Activated CD4-positive, alpha-beta T cell treated with anti-CD3 and anti-CD28 coated beads, Interleukin-2, amount 10 ng/mL, durations not matched to agents 24 days and 14 days (primary cell): Measurements from ENCODE around the gene RTN4R. TPM values are rescaled to one million over a fixed set of nuclear protein-coding genes. Genes with fewer than 3 reads are reported as not detected.
"Not testable (repeated sequence)": the region's sequence is repeated elsewhere in the genome, so short reads cannot be mapped to it uniquely, and the experiment has no call there.

Source experiments
- DNase-seq: peaks from one replicate; pipeline ENCODE4 v3.0.0; 2022
- H3K27ac Mint-ChIP-seq: one replicate; pipeline ENCODE4 v1.8.0; 2022; ENCODE audit warnings: mild to moderate bottlenecking, mixed read lengths
- H3K27me3 Mint-ChIP-seq: one replicate; pipeline ENCODE4 v1.8.0; 2022; ENCODE audit warnings: mixed read lengths
- H3K36me3 Mint-ChIP-seq: one replicate; pipeline ENCODE4 v1.8.0; 2022; ENCODE audit warnings: low read depth, mild to moderate bottlenecking, mixed read lengths
- H3K4me1 Mint-ChIP-seq: one replicate; pipeline ENCODE4 v1.8.0; 2021; ENCODE audit warnings: mixed read lengths
- H3K4me3 Mint-ChIP-seq: one replicate; pipeline ENCODE4 v1.8.0; 2022; ENCODE audit warnings: mild to moderate bottlenecking, moderate library complexity, mixed read lengths
- H3K9me3 Mint-ChIP-seq: one replicate; pipeline ENCODE4 v1.8.0; 2021; ENCODE audit warnings: mixed read lengths
- intact Hi-C: fragments of 100-400 bp; cut with micrococcal nuclease; formaldehyde crosslinking; loops from one replicate; pipeline ENCODE4 v1.15.1; 2023
- total RNA-seq: library from RNA; stranded (reverse); gene quantifications from 2 replicates; pipeline ENCODE4 v1.2.3, GENCODE V29; 2022

Gene RTN4R
- total RNA-seq, 1 donor from 2014 or later, result 1.6 TPM

DNA sequence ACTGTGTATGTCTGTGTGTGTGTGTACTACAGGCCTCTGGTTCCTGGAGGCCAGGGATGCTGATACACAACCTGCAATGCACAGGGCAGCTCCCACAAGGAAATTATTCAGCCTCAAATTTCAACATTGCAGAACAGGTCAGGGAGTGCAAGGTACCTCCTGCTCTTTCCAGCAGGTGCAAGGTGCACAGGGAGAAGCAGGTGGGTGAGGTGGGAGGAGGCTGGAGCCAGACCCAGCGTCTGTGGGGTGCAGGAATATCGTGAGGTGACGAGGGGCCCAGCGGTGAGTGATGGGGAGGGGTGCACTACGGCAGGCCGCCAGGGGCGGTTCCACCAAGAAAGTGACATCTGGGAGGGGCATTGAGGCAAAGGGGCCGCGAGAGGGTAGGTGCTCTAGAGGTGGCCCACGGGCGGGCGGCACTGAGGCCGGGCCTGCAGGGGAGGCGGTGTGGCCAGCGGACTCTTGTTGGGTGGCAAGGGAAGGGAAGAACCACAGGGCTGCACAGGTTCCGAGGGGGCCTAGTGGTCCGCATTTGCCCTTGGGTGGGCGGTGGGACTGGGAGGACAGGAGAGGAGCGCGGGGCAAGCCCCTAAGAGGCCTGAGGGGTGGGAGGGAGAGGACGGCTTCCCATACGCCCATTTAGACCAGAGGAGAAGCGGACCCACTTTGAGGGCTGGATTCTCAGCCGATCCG, 30.1 kb upstream of the RTN4R start:
- peak overlapping the region; percentile 90 for H3K4me3 Mint-ChIP-seq
- no peak for DNase-seq
- H3K27me3 Mint-ChIP-seq, result peaks cover 32% of the 10 kb centered on the region
- H3K4me1 Mint-ChIP-seq, result peaks cover 4% of the 10 kb centered on the region
- H3K9me3 Mint-ChIP-seq, result no peaks in the 10 kb centered on the region
- intact Hi-C loops, result loop anchor here (10.0 kb wide), 1 partner anchor 333 kb away; no protein-coding TSS in a partner anchor
- H3K36me3 Mint-ChIP-seq, result no peaks in the 10 kb centered on the region
- no peak overlapping the region for H3K27ac Mint-ChIP-seq

DNA sequence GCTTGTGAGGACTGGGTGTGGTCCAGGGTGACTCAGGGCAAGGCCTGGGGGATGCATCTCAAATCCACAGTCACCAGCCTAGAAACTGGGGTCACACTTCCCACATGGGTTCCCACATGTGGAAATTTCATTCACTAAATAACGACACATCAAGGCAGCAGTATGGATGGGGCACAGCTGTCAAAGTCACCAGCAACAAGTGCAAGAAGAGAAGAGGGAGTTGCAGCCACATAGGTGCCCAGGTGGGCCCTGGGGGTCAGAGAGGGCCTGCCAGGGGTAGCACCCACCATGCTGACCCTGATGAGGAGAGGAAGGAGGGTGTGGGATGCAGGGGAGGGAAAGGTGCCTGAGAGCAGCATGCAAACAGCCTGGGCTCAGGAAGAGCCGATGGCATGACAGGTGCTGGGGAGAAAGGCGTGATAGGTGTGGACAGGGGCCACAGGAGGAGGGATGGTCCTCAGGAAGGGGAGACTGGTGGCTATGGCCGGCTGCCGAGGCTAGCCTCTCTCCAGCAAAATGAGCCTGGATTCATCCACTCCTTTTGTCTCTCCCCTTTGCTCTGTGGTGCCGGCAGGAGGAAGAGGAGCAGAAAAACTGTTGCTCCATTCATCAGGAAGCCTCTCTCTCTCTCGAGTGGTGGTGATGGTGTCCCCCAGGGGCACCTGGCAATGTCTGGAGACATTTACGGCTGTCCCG, 29.4 kb upstream of the RTN4R start:
- DNase-seq, result no peak
- intact Hi-C loops, result loop anchor here (10.0 kb wide), 1 partner anchor 333 kb away; no protein-coding TSS in a partner anchor
- H3K4me3 Mint-ChIP-seq, result peak overlapping the region; percentile 90
- peaks cover 29% of the 10 kb centered on the region for H3K27me3 Mint-ChIP-seq
- no peaks in the 10 kb centered on the region for H3K9me3 Mint-ChIP-seq
- H3K27ac Mint-ChIP-seq, result peak overlapping the region; percentile 45
- H3K36me3 Mint-ChIP-seq, result no peaks in the 10 kb centered on the region
- peaks cover 4% of the 10 kb centered on the region for H3K4me1 Mint-ChIP-seq

DNA sequence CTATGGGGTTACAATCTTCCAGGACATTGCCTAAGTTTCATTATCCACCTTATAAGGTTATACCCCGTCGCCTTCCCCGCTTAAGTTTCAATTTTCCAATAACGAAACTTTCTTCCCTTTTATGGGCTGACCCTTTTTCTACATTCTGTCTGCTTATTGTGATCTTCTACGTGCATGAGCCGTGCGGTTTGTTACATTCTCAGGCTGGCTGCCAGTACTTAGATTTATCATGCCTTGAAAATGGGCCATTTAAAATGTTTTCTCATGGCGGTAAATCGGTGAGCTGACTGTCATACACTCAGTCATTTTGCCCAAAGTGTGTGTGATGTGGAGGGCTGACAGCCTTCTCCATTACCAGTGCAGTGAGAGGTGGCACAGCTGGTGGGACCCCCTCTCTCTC, 28.5 kb upstream of the RTN4R start:
- Mint-ChIP-seq H3K9me3 (no peaks in the 10 kb centered on the region), H3K36me3 (no peaks in the 10 kb centered on the region), H3K4me3 (no peak overlapping the region), H3K27me3 (peaks cover 28% of the 10 kb centered on the region), H3K27ac (no peak overlapping the region), H3K4me1 (peaks cover 4% of the 10 kb centered on the region)
- intact Hi-C loops, result loop anchor here (10.0 kb wide), 1 partner anchor 332 kb away; no protein-coding TSS in a partner anchor
- DNase-seq, result no peak

GRCh38 chr22:20295262-20296064, 27.3 kb upstream of the RTN4R start:
- no peak overlapping the region for H3K27ac Mint-ChIP-seq
- H3K36me3 Mint-ChIP-seq, result no peaks in the 10 kb centered on the region
- intact Hi-C loops, result loop anchor here (10.0 kb wide), 1 partner anchor 331 kb away; no protein-coding TSS in a partner anchor
- DNase-seq, result no peak
- H3K9me3 Mint-ChIP-seq, result no peaks in the 10 kb centered on the region
- H3K4me1 Mint-ChIP-seq, result peaks cover 4% of the 10 kb centered on the region
- H3K4me3 Mint-ChIP-seq, result no peak overlapping the region
- peaks cover 18% of the 10 kb centered on the region for H3K27me3 Mint-ChIP-seq

DNA sequence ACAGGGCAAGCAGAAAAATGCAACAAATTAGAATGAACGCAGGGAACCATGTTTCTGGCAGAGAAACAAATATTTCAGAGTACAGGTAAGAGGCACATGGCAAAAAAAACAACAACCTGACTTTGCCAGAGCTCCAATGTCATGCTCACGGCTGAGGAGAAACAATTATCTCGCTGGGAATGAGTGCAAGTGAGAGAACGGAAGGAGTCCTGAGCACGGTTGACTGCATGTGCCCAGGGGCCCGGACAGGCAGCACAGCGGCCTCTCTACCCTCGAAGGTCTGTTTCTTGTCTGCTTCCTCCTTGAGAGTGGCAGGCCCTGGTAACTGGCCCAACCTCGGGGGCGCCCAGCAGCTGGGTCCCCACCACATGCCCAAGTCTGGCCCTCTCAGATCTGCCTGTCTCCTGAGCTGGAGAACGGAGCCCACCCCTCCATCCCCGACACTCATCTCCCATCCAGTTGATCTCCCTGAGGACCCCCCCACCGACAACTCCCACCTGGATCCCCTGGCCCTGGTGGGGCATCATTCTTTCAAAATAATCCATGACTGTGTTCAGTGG, 24.6 kb upstream of the RTN4R start:
- H3K27ac Mint-ChIP-seq, result no peak overlapping the region
- intact Hi-C loops, result loop anchor here (10.0 kb wide), 1 partner anchor 328 kb away; no protein-coding TSS in a partner anchor
- no peak for DNase-seq
- H3K36me3 Mint-ChIP-seq, result no peaks in the 10 kb centered on the region
- peaks cover 2% of the 10 kb centered on the region for H3K4me1 Mint-ChIP-seq
- H3K27me3 Mint-ChIP-seq, result peaks cover 12% of the 10 kb centered on the region
- no peak overlapping the region for H3K4me3 Mint-ChIP-seq
- no peaks in the 10 kb centered on the region for H3K9me3 Mint-ChIP-seq

- H3K36me3 Mint-ChIP-seq, result no peaks in the 10 kb centered on the region
- peaks cover 7% of the 10 kb centered on the region for H3K27me3 Mint-ChIP-seq
- H3K4me3 Mint-ChIP-seq, result no peak overlapping the region
- no peak for DNase-seq
- intact Hi-C loops, result loop anchor here (10.0 kb wide), 1 partner anchor 327 kb away; no protein-coding TSS in a partner anchor
- H3K9me3 Mint-ChIP-seq, result no peaks in the 10 kb centered on the region
- no peaks in the 10 kb centered on the region for H3K4me1 Mint-ChIP-seq
- no peak overlapping the region for H3K27ac Mint-ChIP-seq
These were observed 24.0 kb upstream of the RTN4R start for GRCh38 chr22:20292108-20292507.

DNA sequence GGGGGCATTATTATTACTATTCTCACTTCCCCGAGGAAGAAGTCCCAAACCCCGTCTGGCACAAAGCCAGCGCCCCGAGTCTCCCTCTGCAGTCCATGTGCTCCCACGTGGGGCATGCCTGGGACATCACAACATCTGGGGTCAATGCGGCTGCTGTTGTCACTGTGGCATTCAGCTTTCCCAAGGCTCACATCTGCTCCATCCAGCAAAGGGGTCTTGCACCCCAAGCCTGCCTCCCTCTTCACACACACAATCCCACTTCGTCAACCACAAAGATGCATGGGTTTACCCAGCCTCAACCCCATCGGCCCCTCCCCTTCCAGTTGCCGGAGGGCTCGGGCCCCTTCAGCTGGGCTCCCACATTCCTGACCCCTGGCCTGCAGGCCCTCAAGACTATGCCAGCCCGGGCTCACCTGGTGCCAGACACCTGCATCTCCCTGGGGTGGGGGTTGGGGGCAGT, 23.5 kb upstream of the RTN4R start:
- Mint-ChIP-seq H3K27ac (no peak overlapping the region), H3K27me3 (peaks cover 5% of the 10 kb centered on the region), H3K9me3 (no peaks in the 10 kb centered on the region), H3K36me3 (no peaks in the 10 kb centered on the region), H3K4me1 (no peaks in the 10 kb centered on the region), H3K4me3 (no peak overlapping the region)
- intact Hi-C loops, result loop anchor here (10.0 kb wide), 1 partner anchor 327 kb away; no protein-coding TSS in a partner anchor
- no peak for DNase-seq

- Mint-ChIP-seq H3K36me3 (no peaks in the 10 kb centered on the region), H3K9me3 (no peaks in the 10 kb centered on the region), H3K27me3 (peaks cover 3% of the 10 kb centered on the region), H3K4me1 (no peaks in the 10 kb centered on the region), H3K4me3 (no peak overlapping the region), H3K27ac (no peak overlapping the region)
- intact Hi-C loops, result loop anchor here (10.0 kb wide), 1 partner anchor 326 kb away; no protein-coding TSS in a partner anchor
- no peak for DNase-seq
These were observed 23.1 kb upstream of the RTN4R start for GRCh38 chr22:20291249-20291586.

- intact Hi-C loops, result loop anchor here (10.0 kb wide), 1 partner anchor 326 kb away; no protein-coding TSS in a partner anchor
- Mint-ChIP-seq H3K4me3 (no peak overlapping the region), H3K4me1 (no peaks in the 10 kb centered on the region), H3K27ac (no peak overlapping the region), H3K27me3 (peaks cover 3% of the 10 kb centered on the region), H3K36me3 (no peaks in the 10 kb centered on the region), H3K9me3 (no peaks in the 10 kb centered on the region)
- DNase-seq, result no peak
These were observed 22.6 kb upstream of the RTN4R start for GRCh38 chr22:20290578-20291248.

- no peak overlapping the region for H3K4me3 Mint-ChIP-seq
- no peaks in the 10 kb centered on the region for H3K9me3 Mint-ChIP-seq
- peaks cover 3% of the 10 kb centered on the region for H3K27me3 Mint-ChIP-seq
- H3K4me1 Mint-ChIP-seq, result no peaks in the 10 kb centered on the region
- no peaks in the 10 kb centered on the region for H3K36me3 Mint-ChIP-seq
- DNase-seq, result no peak
- intact Hi-C loops, result loop anchor here (10.0 kb wide), 1 partner anchor 325 kb away; no protein-coding TSS in a partner anchor
- no peak overlapping the region for H3K27ac Mint-ChIP-seq
These were observed 21.9 kb upstream of the RTN4R start for GRCh38 chr22:20290045-20290392.

- DNase-seq, H3K9me3 Mint-ChIP-seq, H3K4me3 Mint-ChIP-seq, H3K27ac Mint-ChIP-seq, H3K36me3 Mint-ChIP-seq, H3K27me3 Mint-ChIP-seq, H3K4me1 Mint-ChIP-seq: not testable (repeated sequence)
- intact Hi-C loops, result loop anchor here (10.0 kb wide), 1 partner anchor 325 kb away; no protein-coding TSS in a partner anchor
These were observed 21.3 kb upstream of the RTN4R start for GRCh38 chr22:20289182-20290044.

GRCh38 chr22:20286784-20287423, 18.8 kb upstream of the RTN4R start:
- H3K36me3 Mint-ChIP-seq, intact Hi-C loops, DNase-seq, H3K27ac Mint-ChIP-seq, H3K9me3 Mint-ChIP-seq, H3K27me3 Mint-ChIP-seq, H3K4me3 Mint-ChIP-seq, H3K4me1 Mint-ChIP-seq: not testable (repeated sequence)
